Smooth muscle cell of the brain vasculature (primary cell): Measurements from ENCODE around the gene ERICH2.

Experiments
- DNase-seq: peaks from one replicate; pipeline ENCODE4 v3.0.0-alpha.2; 2012; ENCODE audit warnings: low read depth, low spot score

Gene ERICH2

DNA sequence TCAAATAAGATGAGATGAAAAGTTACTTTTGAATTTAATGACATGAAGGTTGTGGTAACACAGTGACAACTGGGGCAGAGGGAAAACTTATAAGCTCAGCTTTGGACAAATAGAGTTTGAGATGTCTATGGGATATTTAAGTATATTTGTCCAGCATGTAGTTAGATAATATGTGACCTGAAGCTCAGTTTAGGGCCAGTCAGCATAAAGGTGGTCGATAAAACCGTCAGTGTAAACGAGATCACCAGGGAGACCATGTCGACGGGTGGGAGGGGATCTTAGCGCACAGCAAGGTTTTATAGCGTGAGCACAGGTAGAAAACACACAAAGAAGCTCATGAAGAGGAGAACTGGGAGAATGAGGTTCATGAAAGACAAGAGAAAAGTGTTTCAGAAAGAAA is 7.4 kb upstream of the ERICH2 start:
- no peak for DNase-seq

DNA sequence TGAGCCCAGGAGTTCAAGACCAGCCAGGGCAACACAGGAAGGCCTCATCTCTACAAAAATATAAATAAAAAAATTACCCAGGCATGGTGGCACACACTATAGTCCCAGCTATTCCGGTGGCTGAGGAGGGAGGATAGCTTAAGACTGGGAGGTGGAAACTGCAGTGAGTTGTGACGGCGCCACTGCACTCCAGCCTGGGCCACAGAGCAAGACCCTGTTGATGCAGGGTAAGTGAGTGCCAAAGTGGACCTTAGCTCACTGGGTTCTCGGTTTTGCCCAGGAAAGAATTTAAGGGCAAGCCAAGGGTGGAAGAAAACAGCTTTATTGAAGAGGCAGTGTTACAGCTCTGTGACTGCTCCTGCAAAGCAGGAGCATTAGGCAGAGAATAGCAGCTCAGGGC is 6.9 kb upstream of the ERICH2 start:
- DNase-seq = no peak

DNA sequence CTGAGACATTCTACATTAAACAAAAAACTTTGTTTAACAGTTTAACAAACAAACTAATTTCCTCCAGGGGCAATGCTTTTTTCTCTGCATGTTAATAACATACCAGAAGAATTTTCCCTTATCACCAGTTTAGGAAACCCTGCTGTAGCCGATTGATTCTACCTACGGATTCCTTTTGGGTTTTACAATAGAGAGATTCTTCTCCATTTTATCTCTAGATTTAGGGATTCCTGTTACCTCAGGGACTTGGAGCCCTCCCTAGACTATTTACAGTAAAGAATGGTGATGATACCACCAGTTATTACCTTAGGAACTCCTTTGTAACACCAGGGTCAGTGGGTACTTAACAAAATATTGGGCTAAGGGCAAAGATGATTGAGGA is 5.3 kb upstream of the ERICH2 start:
- DNase-seq = no peak

DNA sequence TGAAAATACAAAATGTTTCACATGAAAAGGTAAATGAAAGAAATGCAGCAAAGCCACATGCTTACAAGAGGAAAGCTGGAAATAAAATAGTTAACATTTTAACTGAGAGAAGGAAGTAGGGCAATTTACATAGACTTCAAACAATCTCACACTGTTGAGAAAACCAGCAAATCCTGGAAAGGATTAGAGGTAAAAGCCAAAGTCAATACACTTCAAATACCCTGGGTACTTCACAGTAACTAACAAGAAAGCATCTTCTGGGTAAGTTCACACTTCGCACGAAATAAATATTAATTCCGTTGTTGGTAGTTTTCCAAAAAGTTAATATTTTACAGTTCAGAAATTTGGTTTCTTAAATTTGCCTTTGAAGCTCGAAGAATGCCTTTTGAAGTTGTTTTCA is 3.5 kb upstream of the ERICH2 start:
- no peak for DNase-seq

DNA sequence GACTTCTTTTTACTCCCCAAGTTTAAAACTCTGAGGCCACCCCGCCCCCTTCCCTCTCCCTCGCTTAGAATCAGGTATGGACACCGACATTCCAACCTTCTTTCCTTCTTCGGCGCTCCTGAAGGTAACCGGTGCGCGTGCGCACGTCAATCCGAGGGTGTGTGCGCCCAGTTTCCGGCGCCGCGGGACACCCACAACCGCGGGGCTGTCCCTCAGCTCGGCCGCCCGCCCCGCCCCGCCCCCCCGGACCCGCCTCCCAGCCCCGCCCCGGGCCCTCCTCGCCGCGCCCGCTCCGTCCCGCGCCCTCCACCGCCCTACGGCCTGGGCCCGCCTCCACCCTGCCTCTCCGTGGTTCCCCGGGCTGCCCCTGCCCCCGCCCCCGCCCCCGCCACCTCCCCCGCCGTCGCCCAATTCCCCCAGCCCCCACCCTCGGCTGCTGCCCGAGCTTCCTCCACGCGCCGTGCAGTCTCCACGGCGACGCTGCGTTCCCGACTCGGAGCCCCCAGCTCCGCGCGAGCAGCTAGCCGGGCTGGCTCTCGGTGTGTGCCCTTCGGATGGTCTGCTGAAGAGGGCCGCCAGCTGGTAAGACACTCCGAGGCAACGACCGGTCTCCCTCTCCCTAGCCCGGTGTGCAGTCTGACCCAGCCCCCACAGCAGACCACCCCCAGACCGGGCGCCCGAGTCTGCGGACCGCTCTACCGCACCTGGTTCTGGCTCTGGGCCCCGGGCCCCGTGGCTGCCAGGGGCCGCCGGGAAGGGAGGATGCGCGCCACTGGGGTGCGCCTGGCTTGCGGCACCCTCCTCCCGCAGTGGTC is 635 bp downstream of the ERICH2 start:
- no peak for DNase-seq

DNA sequence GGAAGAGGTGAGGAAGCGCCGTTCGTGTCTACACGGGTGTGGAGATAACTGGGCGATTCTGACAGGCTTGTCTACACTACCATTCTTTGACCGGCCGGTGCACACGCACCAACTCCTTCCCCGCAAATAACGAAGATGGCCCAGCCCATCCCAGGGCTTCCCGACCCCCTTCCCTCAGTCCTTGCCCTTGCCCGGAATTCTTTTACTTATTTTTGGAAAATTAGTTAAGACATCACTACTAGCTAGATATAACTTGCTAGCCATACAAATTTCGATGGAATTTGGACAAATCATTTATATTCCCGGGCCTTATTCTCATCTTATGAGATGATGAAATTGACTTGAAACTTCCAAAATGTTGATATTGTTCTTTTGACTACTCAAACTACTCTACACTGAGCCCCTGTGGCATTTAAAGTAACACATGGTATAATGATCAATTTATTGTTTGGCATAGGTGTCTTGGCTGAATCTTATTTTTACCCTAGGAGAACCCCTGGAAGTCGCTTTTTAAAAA is 1.3 kb downstream of the ERICH2 start:
- DNase-seq = no peak

DNA sequence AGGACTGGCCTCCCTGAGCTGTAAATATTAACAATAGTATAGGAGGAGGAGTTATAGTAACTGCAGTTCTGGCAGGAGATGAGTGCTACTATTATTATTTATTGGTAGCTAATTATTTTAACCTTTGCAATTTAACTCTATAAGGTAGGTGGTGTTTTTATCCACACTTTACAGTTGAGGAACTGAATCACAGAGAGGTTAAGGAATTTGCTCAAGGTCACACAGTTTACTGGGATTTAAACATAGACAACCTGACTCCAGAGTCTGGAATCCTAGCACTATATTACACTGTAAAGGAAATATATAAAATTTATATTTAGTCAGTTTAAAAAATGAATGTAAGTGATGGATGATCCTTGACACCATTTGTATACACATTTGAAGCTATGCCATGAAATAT is 2.1 kb downstream of the ERICH2 start:
- DNase-seq = no peak

DNA sequence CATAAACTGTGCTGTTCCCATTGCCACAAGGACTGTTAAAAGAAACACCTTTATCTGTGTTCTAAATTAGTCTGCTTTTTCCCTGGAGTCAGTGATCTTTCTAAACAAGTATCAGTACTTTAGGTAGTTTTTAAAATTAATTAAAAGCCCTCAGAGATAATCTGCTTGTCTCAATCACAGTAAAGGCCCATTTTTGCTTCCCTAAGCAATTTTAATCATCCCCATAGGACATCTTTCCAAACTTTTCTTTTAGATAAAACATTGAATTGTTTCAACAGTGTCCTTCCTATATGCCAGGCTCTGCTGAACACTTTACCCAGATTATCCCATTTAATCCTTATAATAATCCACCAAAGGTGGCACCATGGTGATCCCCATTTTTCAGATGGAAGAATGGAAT is 3.9 kb downstream of the ERICH2 start:
- no peak for DNase-seq

DNA sequence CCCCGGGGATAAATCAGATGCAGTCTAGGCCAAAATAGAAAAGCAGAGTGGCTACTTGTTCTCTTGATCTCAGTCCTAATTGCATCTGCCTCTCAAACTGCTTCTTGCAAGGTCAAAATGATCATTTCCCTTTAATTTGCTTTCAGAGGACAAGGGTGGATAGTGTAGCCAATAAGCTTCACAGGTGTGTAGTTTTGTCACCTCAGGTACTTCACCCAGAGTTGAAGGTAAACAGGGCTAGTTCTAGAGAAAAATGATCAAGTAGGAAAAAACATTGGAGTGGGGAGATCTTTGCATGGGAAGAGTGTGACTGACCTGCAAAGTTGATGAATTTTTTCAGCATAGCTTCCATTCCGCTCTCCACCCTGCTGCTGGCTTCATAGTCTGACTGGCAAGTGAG is 8.7 kb downstream of the ERICH2 start:
- DNase-seq = no peak

DNA sequence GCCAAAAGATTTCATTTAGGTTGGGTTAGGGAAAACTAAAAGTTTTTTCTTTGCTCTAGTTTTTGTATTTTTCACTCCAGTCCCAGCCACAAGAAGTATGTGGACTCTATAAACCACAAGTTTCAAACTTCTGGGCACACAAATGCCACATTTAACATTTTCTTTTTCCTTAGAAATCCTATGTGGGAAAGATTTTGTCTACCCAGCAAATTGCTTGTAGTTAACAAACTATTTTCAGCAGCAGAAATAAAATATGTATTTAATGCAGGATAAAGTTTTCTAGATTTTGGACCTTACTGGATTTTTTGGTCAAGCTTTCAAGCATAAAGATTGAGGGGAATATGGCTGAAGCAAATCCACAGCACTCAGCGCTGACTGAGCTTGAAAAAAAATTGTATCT is 9.1 kb downstream of the ERICH2 start:
- no peak for DNase-seq

DNA sequence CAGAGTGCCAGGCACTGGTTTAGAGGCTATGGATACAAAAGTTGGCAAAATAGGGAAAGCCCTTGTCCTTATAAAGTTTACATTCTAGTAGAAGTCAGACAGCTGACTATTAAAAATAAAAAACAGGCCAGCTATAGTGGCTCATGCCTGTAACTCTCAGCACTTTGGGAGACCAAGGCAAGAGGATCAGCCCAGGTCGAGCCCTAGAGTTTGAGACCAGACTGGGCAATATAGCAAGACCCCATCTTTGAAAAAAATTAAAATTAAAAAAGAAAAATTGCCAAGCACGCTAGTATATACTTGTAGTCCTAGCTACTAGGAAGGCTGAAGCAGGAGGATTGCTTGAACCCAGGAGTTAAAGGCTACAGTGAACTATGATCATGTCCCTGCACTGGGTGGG is 12.5 kb downstream of the ERICH2 start:
- no peak for DNase-seq

DNA sequence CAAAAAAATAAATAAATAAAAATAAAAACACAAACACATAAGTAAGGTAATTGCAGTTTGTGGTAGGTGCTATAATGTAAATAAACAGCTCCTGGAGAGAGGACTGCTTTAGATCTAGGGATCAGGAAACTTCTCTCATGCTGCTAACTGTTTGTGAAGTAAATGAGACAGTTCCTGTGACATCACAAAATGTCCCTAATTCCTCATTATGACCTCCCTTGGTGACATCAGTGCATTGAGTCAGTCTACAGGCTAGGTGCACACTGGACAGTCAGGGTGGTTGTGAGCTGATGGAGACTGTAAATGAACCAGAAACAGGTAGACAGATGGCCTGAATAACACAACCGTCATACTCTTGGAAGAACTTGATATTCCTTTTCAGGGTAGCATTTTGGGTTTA is 13.4 kb downstream of the ERICH2 start:
- no peak for DNase-seq

DNA sequence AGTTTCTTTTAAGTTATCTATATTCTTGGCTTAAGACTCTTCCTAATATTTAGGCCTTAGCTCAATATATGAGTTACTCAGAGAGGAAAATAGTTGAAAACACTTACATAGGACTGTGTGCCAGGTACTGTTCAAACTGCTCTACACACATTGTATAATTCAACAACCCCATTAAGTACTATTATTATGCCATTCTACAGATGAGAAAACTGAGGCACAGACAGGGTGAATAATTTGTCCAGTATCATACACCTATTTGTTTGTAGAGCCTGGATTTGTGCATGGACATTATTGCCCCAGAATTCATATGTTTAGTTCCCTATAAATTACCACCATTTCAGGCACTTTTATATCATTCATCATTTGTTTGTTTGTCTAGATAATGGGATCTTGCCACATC is 28.8 kb downstream of the ERICH2 start:
- no peak for DNase-seq

DNA sequence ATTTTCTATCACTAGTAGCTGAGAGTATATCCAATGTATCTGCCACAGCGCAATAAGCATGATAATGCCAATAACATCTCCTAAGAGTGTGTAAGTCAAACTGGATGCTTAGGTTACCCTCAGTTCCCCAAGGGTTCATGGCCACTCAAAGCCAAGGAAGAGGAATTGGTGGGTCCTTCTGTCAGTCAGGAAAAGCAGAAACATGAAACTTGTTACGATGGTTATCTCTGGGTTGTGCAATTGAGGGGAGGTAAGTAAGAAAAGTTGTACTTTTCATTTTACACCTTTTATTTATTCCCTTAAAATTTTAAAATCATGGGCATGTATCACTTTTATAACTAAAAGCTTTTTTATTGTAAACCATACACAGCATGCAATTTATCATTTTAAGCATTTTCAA is 36.4 kb downstream of the ERICH2 start:
- DNase-seq = no peak

DNA sequence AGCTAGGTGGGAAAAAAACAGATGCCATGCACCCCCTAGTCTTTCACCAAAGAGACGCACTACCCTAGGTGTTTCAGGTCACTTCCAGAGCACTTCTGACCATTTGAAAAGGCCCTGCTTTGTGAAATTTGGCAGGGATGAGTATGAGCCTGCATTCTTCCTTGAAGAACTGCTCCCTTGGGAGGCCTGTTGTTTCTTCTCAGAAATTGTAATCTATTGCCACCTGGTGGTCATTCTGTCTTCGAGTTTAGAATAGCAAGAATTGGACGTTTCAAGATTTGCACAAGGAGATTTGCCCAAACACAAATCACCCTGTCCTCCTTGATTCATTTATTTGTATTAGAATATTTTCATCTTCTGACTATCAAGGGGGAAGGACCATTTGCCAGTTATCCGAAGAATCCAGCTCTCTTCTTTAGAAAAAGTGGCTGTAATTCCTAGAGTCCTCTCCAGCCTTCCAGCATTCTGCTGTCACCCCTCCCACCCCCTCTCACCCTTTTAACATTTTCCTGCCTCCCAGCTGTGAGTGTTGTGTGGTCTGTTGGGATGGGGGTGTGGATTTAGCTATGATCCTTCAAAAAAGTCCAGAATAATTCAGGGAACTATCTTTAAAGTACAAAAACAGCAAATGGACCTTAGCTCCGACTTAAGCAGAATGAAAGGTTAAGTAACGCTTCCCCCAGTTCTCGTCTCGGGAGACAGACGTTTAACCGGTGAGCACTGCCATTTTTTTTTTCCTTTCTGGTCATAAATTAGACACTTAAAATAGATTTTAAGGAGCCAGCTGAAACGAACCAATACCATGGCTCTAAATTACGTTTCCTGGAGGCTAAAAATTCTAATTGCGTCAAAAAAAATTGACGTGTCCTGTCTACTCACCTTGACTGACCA is 42.8 kb downstream of the ERICH2 start:
- peak; percentile 87 for DNase-seq

DNA sequence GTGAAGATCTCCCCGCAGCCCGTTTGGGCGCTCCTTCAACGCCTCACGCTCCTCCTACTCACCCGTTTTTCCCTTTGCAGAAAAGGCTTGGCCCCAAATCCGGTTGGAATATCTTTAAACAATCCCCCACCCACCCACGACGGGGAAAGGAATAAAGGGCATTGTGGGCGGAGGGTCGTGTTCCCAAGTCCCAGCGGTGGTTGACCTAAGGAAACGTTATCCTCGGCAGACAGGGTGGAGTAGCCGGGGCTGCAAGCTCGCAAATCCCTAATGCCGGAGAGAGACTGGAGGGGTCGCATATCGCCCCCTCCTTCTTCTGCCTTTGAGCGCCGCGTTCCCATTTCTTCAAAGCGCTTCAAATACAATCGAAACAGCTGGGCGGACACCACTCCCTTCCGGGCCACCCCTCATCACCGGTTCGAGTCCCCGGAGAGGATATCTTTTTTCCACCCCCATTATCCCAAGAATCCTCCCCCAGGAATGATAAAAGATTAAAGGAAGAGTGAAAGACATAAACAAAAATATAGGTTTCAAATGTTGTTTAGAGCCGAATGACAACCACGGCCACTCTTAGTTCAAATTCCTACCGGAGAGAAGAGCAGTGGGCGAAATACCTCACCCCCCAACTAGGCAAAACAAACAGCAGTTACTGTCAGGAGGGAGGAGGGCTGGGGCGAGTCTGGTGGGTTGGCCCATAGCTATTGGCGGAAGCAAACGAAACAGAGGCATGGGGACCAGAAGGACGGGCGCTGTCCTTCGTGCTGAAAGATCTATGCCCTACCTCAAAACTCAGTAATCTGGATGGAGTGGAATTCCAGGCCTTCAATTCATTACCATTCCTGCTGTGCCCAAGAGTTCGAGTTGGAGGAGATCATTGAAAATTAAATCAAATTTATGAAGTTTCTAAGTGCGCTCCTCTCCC is 43.7 kb downstream of the ERICH2 start:
- DNase-seq = peak; percentile 24

DNA sequence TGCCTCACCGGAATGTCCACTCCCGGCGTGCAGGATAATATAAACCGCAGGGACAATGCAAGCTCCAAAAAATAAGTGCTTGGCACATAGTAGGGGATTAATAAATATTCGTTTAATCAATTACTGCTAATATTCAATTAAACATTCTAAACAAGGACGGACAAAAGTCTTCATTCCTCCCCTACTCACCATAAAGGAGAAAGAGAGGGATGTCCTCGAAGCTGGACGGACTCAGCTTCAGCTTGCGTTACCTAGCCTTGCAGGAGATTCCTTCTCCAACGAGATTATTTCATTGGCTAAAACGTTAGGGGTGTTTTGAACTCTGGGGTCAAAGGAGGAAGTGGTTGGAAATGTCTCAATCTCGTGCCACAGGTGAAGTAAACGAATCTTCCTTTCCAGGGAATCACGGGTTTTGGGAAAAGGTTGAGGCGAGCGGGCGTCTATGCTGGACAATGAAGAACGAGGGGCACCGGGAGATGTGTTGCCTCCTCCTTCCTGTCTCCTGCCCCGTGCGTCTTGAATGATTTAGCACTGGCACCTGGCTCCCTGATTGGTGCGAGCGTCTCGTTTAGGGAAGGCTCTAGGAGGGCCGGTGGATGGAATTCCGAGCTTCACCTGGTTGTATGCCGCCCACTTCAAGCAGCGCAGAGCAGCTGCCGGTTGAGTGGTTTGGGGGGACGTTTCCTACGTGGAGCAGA is 44.5 kb downstream of the ERICH2 start:
- DNase-seq = no peak

DNA sequence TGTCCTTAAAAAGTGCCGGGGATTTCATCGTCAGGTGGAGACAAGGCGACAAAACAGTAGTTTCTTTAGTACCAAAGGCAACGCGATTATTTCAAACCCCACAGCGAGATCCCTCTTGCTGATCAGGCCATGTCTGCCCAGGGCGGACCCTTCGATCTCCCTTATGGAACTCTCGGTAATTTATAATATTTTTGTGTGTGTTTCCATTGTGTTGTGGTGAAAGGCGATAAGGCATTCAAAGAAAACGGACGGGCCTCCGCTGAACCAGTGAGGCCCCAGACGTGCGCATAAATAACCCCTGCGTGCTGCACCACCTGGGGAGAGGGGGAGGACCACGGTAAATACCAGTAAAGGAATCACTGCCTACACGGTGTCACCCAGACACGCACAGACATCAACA is 45.1 kb downstream of the ERICH2 start:
- no peak for DNase-seq

DNA sequence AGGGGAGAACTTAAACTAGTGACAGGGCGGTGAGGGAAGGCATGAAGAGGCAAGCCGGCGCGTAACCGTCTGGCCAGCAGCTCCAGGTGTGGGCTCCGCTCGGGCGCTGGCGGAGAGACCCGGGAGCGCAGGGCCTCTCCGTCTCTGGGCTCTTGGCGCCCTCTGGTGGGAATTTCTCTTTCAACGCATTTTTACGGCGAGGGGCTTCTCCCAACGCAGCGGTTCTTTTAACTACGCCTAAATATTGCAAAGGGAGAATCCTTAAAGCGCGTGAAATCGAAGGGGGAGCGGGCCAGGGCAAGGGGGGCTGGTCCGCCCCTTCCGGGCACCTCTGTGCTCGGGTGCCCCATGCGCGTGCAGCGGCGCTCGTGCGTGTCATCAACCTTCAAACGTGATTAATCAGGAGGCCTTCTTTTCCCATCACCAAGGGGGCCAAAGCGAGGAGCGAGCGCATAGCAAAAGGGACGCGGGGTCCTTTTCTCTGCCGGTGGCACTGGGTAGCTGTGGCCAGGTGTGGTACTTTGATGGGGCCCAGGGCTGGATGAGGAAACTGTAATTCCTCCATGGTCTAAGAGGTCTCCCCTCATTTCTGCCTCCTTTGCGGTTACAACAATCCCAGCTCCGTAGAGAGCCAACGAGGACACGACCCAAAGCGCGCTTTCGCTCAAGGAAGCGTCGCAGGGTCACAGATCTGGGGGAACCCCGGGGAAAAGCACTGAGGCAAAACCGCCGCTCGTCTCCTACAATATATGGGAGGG is 45.7 kb downstream of the ERICH2 start:
- no peak for DNase-seq

DNA sequence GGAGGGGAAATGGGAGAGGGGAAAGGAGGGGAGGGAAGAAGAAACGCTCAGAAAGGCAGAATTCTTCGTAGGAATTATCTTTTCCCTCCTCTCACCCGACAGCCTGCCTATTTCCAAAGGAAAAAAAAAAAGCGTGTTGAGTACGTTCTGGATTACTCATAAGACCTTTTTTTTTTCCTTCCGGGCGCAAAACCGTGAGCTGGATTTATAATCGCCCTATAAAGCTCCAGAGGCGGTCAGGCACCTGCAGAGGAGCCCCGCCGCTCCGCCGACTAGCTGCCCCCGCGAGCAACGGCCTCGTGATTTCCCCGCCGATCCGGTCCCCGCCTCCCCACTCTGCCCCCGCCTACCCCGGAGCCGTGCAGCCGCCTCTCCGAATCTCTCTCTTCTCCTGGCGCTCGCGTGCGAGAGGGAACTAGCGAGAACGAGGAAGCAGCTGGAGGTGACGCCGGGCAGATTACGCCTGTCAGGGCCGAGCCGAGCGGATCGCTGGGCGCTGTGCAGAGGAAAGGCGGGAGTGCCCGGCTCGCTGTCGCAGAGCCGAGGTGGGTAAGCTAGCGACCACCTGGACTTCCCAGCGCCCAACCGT is 46.4 kb downstream of the ERICH2 start, which contains the start of gene GAD1:
GAD1 (plus strand) TSS at position 384 of the 589 bp plus-strand sequence. CDS start 1,705 bp downstream, outside the sequence.
- no peak for DNase-seq
